ENCODE measurements around the gene GRIN1. TPM values are rescaled to one million over a fixed set of nuclear protein-coding genes. Genes with fewer than 3 reads are reported as not detected.

GRIN1 gene
- total RNA-seq, 1 donor from 2014 or later = 0.58 TPM

- TF ChIP-seq CTCF (IDR thresholded peaks at IDR 0.05; ENCODE audit: unreplicated experiment) = no peak
- Mint-ChIP-seq H3K4me1 (peaks cover 30% of the 10 kb centered on the region), H3K9me3 (no peaks in the 10 kb centered on the region), H3K4me3 (peak overlapping the region; percentile 95), H3K27me3 (ENCODE audit: low read depth) (no peaks in the 10 kb centered on the region), H3K27ac (peak overlapping the region; percentile 94), H3K36me3 (peaks cover 12% of the 10 kb centered on the region)
- no peak for DNase-seq (ENCODE audit: low spot score in 2 of 2, unreplicated experiment in 2 of 2)
Measured at GRCh38 chr9:137206602-137207001, 67.6 kb downstream of the GRIN1 start.

GRCh38 chr9:137211532-137211931 is 72.6 kb downstream of the GRIN1 start:
- Mint-ChIP-seq H3K27ac (no peak overlapping the region), H3K4me3 (no peak overlapping the region)
- TF ChIP-seq CTCF (IDR thresholded peaks at IDR 0.05; ENCODE audit: unreplicated experiment) = no peak

GRCh38 chr9:137212520-137212919 is 73.6 kb downstream of the GRIN1 start:
- no peak for TF ChIP-seq CTCF (IDR thresholded peaks at IDR 0.05; ENCODE audit: unreplicated experiment)
- peaks cover 11% of the 10 kb centered on the region for H3K36me3 Mint-ChIP-seq
- no peak overlapping the region for H3K4me3 Mint-ChIP-seq
- no peaks in the 10 kb centered on the region for H3K9me3 Mint-ChIP-seq
- no peaks in the 10 kb centered on the region for H3K27me3 Mint-ChIP-seq (ENCODE audit: low read depth)
- H3K4me1 Mint-ChIP-seq = peaks cover 4% of the 10 kb centered on the region
- DNase-seq (ENCODE audit: low spot score in 2 of 2, unreplicated experiment in 2 of 2) = no peak
- H3K27ac Mint-ChIP-seq = no peak overlapping the region

More at GRCh38 chr9:137211532-137211931, 72.6 kb downstream of the GRIN1 start:
- Mint-ChIP-seq H3K9me3 (no peaks in the 10 kb centered on the region), H3K4me1 (peaks cover 4% of the 10 kb centered on the region), H3K27me3 (ENCODE audit: low read depth) (no peaks in the 10 kb centered on the region), H3K36me3 (peaks cover 15% of the 10 kb centered on the region)
- no peak for DNase-seq (ENCODE audit: low spot score in 2 of 2, unreplicated experiment in 2 of 2)

GRCh38 chr9:137213160-137214060 is 74.5 kb downstream of the GRIN1 start:
- peaks cover 10% of the 10 kb centered on the region for H3K36me3 Mint-ChIP-seq
- no peaks in the 10 kb centered on the region for H3K9me3 Mint-ChIP-seq
- no peaks in the 10 kb centered on the region for H3K27me3 Mint-ChIP-seq (ENCODE audit: low read depth)
- DNase-seq (ENCODE audit: low spot score in 2 of 2, unreplicated experiment in 2 of 2) = no peak
- H3K4me3 Mint-ChIP-seq = no peak overlapping the region
- no peak overlapping the region for H3K27ac Mint-ChIP-seq
- TF ChIP-seq CTCF (IDR thresholded peaks at IDR 0.05; ENCODE audit: unreplicated experiment) = no peak
- H3K4me1 Mint-ChIP-seq = peaks cover 4% of the 10 kb centered on the region

- no peak overlapping the region for H3K27ac Mint-ChIP-seq
- TF ChIP-seq CTCF (IDR thresholded peaks at IDR 0.05; ENCODE audit: unreplicated experiment) = no peak
- peaks cover 4% of the 10 kb centered on the region for H3K4me1 Mint-ChIP-seq
- peaks cover 7% of the 10 kb centered on the region for H3K36me3 Mint-ChIP-seq
- H3K27me3 Mint-ChIP-seq (ENCODE audit: low read depth) = no peaks in the 10 kb centered on the region
- no peak for DNase-seq (ENCODE audit: low spot score in 2 of 2, unreplicated experiment in 2 of 2)
- H3K4me3 Mint-ChIP-seq = no peak overlapping the region
- H3K9me3 Mint-ChIP-seq = no peaks in the 10 kb centered on the region
Measured at GRCh38 chr9:137214620-137215019, 75.7 kb downstream of the GRIN1 start.

All from mesothelial cell of epicardium (in vitro differentiated cells).